ENCODE measurements around the gene TCF7L2.
A peak's percentile ranks its signal among the peaks of the same experiment; 100 is the strongest.
"Not testable (repeated sequence)": the region's sequence is repeated elsewhere in the genome, so short reads cannot be mapped to it uniquely, and the experiment has no call there.

Gene TCF7L2

GRCh38 chr10:113099431-113100183 is 149.6 kb downstream of the TCF7L2 start:
- H3K27ac ChIP-seq, result no peak overlapping the region
- TF ChIP-seq ZFX (IDR thresholded peaks at IDR 0.05) (no peak), CTCF (conservative IDR thresholded peaks at IDR 0.05) (no peak)

GRCh38 chr10:113100281-113100680 is 150.2 kb downstream of the TCF7L2 start:
- no peak for TF ChIP-seq ZFX (IDR thresholded peaks at IDR 0.05)
- TF ChIP-seq CTCF (conservative IDR thresholded peaks at IDR 0.05), result no peak

GRCh38 chr10:113103131-113103840 is 153.2 kb downstream of the TCF7L2 start:
- TF ChIP-seq CTCF (conservative IDR thresholded peaks at IDR 0.05) (no peak), ZFX (IDR thresholded peaks at IDR 0.05) (no peak)
- no peak overlapping the region for H3K27ac ChIP-seq

More at GRCh38 chr10:113100281-113100680, 150.2 kb downstream of the TCF7L2 start:
- H3K27ac ChIP-seq, result no peak overlapping the region

GRCh38 chr10:113104047-113104446 is 154.0 kb downstream of the TCF7L2 start:
- TF ChIP-seq ZFX (IDR thresholded peaks at IDR 0.05), result no peak
- no peak for TF ChIP-seq CTCF (conservative IDR thresholded peaks at IDR 0.05)

GRCh38 chr10:113108194-113108835 is 158.3 kb downstream of the TCF7L2 start:
- TF ChIP-seq CTCF (conservative IDR thresholded peaks at IDR 0.05), result peak; percentile 71
- no peak for TF ChIP-seq ZFX (IDR thresholded peaks at IDR 0.05)
- no peak overlapping the region for H3K27ac ChIP-seq

More at GRCh38 chr10:113104047-113104446, 154.0 kb downstream of the TCF7L2 start:
- H3K27ac ChIP-seq, result no peak overlapping the region

- TF ChIP-seq CTCF (conservative IDR thresholded peaks at IDR 0.05) (no peak), ZFX (IDR thresholded peaks at IDR 0.05) (no peak)
- no peak overlapping the region for H3K27ac ChIP-seq
Observed at GRCh38 chr10:113108948-113109347, 158.9 kb downstream of the TCF7L2 start.

GRCh38 chr10:113109482-113109881 is 159.4 kb downstream of the TCF7L2 start:
- H3K27ac ChIP-seq, result not testable (repeated sequence)
